Stimulated activated CD4-positive, alpha-beta T cell treated with anti-CD3 and anti-CD28 coated beads, Interleukin-1b, Interleukin-23, amount 100 ng/mL, for 24 hours (primary cell): Measurements from ENCODE around the gene RPS6KA3.
A peak's percentile ranks its signal among the peaks of the same experiment; 100 is the strongest.

Experiments
- DNase-seq, 4 experiments: peaks; one replicate each; pipeline ENCODE4 v3.0.0-alpha.2; 2020; ENCODE audit warnings: low read depth in 4 of 4, low spot score in 1 of 4

Gene RPS6KA3

DNA sequence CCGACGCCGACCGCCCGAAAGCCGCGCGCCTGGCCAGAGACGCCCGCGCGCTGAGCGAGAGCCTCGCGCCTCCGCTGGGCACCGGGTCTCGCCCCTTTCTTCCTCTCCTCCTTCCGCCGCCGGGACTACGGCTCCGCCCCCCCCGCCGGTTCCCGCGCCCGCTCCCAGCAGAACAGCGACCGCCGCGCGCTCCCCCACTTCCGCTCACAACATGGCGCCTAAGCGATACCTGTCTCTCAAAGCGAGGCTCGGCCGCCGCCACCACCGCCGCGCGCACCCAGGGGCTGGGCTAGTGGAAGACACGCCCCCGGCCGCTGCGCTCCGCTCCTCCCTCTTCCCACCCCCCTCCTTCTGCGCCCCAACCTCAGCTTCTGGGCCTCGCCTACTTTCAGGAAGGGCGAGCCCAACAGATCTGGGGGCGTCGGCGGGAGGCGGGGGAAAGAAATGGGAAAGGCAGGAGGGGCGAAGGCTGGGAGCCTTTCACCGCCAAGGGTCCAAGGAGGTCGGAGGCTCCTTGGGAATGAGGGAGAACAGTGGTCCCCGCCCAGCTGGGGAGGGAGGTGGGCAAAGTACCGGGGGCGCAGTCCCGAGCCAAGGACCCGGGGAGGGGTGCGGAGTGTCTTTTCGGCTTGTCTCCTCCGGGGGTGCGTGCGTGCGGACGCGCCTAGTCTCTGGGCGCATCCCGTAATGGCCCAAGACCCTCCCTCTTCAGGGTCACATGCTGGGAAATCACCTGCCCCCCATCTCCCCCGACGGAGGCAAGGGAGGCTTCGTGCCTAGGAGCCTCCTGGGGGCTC, at the start of gene RPS6KA3:
RPS6KA3 (minus strand) TSS at position 100 of the 797 bp plus-strand sequence. CDS start 277 bp downstream, outside the sequence.
- DNase-seq = peak; percentile 60 to 80 (median 75)

DNA sequence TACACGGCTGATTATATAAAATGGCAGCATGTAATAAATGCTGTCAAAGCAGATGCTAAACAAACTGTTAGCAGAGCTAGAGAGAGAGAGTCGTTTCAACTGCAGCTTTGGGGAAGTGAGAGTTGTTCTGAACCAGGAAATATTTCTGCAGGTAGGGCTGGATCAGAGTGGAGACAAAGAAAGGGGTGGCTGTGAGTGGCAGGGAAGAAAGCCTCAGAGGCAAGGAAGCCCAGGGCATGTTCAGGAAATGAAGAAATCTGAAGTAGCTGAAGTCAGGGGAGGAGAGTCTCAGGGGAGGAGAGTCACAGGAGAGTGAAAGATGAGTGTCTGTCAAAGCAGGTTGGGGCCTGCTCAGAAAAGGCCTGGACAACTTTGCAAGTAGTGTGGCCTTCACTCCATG, 48.4 kb upstream of the RPS6KA3 start:
- no peak for DNase-seq

DNA sequence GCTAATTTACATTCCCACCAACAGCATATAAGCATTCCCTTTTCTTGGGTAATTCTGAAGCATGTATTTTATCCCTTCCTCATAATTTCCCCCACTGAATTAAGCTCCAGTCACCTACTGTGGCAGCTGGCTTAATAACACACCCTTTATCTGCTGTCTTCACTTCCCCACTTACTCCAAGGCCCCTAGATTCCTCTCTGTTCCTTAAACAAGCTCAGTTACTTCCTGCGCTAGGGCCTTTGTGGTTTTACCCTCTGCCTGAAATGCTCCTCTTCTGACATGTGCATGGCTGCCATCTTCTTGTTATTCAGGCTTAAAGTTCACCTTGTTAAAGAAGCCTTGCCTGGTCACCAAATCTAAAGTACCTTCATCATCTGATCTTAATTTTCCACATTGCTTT, 47.2 kb upstream of the RPS6KA3 start:
- no peak for DNase-seq

DNA sequence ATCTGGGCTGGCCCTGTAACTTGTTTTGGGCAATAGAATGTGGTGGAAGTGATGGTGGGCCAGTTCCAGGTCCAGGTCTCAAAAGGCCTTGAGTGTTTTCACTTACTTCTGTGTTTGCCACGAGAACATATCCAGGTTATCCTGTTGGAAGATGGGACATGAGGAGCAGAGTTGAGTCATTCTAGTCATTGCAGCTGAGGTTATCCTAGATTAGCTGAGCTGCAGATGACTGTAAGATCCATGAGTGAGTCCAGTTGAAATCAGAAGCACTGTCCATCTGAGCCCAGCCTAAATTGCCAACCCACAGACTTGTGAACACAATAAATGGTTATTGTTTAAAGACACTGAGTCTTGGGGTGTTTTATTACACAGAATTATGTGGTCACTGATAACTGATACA, 45.3 kb upstream of the RPS6KA3 start:
- DNase-seq = no peak

DNA sequence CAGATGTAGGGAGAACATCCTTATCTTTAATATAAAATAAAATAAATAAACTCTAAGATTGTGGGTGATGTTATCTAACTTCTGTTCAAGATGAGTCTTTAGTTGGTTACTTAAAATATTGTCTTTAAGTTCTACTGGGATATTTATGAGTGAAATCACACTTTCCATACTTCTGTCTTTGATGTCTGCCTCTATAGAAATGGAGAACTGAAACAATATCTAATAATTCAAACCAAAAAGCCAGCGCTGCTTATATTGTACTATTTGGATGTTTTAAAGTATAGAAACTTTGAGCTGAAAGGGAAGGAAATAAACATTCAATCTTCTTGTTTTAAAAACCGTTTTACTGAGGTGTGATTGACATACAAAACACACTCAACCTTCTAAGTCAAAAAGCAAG, 44.8 kb upstream of the RPS6KA3 start:
- no peak for DNase-seq

DNA sequence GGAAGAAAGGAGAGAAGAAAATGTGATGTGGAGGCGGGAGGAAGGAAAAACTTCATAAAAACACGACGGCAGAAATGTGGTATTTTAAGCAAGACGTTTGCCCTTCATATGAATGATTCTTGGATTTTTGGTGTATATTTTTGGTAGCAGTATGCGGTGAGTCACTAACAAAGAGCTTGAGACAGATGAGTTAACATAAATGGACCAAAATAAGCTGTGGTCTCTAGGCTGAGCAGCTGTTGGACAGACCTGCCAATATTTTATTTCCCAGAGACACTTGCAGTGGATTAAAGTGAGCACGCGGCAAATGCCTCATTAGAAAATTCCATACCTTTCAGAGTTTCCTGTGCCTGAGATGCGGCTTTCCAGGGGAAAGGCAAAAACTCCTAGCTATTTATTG, 43.1 kb upstream of the RPS6KA3 start:
- no peak for DNase-seq

DNA sequence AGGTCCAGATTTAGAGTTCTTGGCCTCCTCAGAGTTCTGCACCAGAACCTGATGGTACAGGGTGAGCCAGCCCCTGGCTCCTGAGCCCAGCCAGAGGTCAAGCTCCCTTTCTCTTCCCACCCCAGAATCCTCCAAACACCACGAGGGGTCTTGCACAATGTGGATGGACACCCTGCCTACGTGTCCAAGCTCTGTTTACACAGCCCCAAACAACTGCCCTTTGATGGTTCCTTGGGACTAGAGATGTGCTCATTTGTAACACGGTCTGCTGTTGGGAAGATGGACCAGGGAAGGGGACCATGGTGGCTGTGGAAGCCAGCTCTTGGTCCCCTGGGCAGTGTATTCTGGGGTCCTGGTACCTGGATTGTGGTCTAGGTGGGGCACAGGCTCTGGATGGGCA, 40.0 kb upstream of the RPS6KA3 start:
- DNase-seq = no peak

DNA sequence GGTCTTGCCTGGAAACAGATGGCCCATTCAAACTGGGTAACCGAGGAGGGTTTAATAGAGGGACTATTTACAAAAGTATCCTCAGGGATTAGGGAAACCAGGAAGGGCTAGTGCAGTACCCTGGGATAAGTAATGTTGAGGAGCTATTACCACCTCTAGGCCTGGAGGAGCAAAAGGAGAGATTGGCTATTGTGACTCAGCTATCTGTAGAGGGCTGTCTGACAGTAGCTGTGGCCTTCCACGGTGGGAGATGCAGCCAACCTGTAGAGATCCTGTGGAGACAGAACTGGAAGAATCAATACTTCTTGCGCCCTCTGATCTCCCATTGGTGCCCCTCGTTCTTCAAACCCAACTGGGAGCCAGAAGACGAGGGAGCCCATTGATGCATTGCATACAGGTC, 34.1 kb upstream of the RPS6KA3 start:
- no peak for DNase-seq

DNA sequence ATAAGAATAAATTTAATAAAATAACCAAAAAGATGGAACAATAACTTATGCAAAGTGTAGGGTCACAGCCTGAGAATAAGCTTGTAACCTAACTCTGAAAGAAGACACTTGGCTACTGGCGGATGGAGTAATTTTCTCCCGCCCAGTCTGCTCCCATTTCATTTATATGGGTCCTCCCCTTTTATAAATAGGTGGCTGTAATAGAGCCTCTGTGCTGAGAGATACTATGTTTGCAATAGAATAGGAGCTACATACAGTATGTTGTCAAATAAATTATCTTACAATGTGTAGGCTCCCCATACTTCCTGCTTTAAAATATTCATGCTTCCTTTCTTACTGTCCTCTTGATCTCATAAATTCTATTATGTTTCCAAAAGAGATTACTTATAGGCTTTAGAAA, 28.2 kb upstream of the RPS6KA3 start:
- no peak for DNase-seq

DNA sequence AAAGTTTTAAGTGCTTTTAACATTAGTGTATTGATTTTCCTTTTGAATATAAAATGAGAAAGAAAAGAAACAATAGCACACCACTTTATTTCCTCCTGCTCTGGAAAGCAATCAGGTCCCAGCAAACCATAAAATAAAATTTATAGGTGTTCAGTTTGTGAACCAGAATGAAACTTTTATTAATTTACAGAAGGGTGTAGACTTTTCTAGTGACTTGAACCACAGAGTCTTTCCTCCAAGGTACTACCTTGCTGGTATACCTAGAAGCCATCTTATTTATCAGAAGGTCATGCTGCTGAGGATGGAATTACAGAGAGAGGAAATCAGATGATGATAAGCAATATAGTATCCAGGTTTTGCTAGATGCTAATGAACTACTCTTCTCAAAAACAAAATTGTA, 27.6 kb upstream of the RPS6KA3 start:
- DNase-seq = no peak

DNA sequence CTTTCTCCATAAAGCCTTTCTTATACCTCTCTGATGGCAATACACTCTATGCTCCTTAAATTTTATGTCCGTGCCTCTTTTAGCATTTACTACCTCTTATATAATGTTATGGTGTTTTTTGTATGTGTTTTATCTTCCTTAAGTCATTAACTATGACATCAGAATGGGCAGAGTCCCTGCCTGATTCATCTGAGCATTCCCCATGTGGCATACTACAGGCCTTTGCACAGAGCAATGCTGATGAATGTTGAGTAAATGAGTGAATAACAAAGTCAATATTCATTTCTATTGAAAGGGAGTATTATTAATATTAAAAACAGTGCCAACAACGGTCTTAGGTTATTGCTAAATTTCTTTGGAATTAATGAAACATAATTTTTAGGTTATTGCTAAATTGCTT, 18.8 kb upstream of the RPS6KA3 start:
- DNase-seq = no peak

DNA sequence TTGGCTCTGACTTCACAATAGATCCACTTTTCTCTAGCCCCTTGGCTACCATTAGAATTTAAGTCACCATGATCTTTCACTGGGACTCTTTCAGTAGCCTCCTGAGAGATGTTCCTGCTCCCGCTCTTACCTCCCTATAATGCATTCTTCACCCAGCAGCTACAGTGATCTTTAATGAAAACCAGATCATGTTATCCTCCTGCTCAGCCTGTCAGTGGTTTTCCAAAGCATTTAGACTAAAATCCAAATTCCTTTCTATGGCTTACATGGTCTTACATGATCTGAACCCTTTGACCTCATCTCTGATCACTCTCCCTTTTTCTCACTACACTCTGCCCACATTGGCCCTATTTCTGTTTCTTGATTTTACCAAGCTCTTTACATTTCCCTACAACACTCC, 18.3 kb upstream of the RPS6KA3 start:
- no peak for DNase-seq

DNA sequence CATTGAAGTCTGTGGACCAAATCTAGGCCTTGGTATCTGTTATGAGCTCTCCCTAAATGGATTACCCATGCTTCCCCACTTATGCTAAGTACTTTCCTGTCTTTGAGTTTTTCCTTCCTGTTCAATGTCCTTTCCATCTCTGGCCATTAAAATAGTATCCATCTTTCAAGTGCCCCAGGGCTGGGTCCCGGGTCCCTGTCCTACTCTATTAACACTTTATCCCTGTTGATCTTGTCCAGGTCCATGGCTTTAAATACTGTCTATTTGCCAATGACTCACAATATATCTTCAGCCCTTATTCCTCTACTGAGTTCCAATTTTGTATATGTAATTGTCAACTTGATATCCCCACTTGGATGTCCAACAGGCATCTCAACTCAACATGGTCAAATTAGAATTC, 17.7 kb upstream of the RPS6KA3 start:
- no peak for DNase-seq

DNA sequence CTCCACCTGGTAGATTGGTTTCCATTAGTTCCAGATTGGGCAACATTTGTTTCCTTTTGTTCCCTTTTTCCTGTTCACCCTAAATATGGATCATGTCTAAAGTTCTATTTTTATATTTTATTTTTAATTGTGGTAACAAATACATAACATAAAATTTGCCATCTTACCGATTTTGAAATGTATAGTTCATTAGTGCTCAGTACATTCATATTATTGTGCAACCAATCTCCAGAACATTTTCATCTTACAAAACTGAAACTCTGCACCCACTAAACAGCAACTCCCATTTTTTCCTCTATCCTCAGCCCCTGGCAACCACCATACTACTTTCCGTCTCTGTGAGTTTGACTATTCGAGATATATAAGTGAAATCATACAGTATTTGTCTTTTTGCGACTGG, 14.2 kb upstream of the RPS6KA3 start:
- DNase-seq = no peak

DNA sequence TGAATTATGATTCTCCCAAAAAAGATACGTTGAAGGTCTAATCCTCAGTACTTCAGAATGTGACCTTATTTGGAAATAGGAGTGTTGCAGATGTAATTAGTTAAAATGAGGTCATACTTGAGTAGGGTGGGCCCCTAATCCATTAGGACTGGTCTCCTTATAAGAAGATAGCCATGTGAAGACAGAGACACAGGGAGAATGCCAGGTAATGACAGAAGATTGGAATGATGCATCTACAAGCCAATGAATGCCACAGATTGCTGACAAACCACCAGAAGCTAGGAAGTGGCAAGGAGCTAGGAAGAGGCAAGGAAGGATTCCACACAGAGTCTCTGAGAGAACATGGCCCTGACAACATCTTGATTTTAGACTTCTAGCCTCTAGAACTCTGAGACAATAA, 7.4 kb upstream of the RPS6KA3 start:
- no peak for DNase-seq

DNA sequence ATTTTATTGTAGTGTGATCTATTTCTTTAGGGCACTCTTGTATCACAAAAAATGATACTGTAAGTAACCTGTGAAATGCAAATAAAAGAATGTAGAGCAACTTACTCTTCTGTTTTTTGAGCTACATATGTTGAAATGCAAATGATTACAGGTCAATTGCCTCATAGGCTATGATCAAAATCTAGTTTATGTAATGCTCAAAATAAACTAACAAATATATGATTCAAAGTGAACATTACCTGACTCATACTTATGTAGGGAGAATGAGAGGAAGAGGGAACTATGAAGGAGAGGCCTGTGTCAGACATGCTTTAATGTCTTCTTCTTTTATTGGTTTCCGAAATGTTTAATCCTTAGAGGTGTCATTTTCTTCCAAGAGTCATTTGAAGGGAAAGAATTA, 5.0 kb upstream of the RPS6KA3 start:
- no peak for DNase-seq

DNA sequence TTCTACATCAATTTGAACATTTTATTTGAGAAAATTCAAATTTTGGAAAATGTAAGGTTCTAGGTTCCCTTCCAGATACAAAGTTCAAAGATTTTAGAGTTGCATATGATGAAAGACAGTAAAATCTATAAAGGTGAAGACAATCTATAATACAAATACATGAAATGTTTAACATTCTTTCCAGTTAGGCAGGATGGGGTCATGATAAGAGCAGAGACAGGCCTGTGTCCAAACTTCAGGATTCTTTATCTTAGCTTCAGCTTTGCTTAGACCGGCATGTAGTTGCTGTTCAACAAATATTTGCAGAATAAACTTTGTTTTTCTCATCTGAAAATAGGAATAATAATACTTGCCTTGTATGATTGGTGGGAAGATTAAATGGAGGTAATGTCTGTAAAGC, 4.5 kb upstream of the RPS6KA3 start:
- no peak for DNase-seq

DNA sequence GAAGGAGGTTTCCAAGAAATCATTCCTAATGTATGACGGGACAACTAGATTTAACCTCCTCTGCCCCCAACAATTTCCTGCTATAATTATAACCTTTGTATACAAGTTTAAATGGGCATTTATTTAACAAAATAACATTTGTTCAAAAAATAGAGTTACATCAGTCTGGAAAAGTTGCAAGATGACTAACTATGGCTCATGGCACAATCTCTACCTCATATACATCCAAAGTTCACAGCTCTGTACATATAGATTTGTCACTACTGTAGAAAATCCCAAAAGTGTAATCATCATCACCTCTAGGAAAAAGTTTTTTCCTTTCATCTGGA, 3.8 kb upstream of the RPS6KA3 start:
- DNase-seq = no peak

DNA sequence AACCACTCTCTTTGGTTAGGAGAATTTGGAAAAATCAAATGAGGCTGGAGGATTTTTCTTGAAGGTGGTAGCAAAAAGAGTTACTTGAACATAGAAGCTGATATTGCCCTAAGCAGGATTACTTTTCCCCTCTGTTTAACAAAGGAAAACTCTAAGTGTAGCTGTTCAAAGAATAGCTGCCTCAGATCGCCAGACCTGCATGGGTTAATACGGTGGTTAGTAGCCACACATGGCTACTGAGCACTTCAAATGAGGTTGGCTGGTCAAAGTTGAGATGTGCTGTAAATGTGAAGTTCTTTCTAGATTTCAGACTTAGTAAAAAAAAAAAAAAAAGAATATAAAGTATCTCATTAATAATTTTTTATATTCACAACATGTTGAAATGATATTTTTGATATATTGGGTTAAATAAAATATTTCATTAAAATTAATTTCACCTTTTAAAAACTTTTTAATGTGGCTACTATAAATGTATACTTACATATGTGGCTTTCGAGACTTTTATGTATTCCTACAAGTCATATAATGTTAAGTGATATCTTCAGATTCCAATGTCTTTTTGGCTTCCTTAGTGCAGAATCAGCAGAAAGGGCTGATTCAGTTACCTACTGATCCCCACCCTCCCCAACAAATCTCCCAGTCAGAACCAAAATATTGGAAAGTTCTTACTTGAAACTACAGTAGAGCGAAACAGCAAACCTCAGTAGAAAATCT, 3.3 kb upstream of the RPS6KA3 start:
- no peak for DNase-seq

DNA sequence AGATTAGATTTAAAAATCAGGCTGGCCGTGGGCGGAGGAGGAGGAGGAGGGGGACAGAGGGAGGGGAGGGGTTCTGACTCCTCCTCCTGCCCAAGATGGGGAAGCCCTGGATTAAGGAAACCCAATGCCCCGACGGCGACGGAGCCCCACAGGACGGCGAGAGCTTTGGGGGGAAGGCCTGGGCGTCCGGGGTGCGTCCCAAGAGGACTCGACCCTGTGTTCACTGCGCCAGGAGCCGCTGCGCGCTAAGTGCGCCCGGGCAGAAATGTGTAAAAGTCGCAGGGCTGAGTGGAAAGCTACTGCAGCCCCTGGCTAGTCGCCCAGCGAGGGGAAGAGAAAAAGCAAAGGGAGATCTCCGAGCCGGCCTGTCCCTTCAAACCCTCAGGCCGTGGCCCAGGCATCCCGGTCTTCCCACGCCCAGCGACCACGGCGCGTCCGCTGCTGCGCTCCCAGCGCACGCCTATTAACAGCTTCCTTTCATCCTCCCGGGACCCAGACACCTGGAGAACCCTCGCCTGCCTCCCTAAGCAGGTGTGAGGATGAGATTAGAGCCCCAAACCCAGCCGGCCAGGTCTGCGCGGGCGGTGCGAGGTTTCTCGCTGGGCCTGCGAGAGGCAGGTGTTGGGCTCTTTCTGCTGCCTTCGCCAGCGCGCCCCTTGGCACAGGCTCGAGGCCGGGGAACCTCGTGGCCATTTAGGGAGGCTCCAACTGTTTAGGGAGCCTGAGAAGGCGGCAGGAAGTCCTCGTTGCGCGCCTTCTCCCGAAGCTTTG, 1.4 kb upstream of the RPS6KA3 start:
- no peak for DNase-seq

DNA sequence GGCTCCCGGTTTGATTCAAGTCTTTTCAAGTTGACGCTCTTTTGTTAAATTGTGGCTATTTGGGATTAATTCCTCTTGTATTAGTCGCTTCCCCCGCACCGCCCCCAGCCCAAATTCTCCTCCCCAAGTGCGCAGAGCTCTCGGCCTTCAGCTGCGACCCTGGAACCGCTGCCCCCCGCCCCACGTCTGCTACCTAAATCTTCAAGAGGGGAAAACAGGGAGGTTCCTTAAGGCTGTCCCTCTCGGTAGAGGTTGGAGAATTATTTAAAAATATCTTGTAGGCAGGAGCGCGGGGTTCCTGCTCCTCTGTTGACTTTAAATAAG, 860 bp upstream of the RPS6KA3 start:
- no peak for DNase-seq
